H9 (cell line): ENCODE results near the gene LRRC8A. TPM values are rescaled to one million over a fixed set of nuclear protein-coding genes. Genes with fewer than 3 reads are reported as not detected.

ENCODE experiments used
- DNase-seq: peaks from one replicate; pipeline ENCODE4 v3.0.0-alpha.2; 2017
- H2AFZ ChIP-seq: one replicate; pipeline ENCODE4 v1.6.1; 2013; ENCODE audit warnings: mild to moderate bottlenecking, low read length, control low read depth, moderate library complexity
- H2AK5ac ChIP-seq: 2 replicates; pipeline ENCODE4 v1.6.1; 2013; ENCODE audit warnings: low read length, control low read depth, mixed read lengths; ENCODE audit not compliant: insufficient read length
- H2BK120ac ChIP-seq: one replicate; pipeline ENCODE4 v1.6.1; 2013; ENCODE audit warnings: low read depth, mild to moderate bottlenecking, low read length, control low read depth, inconsistent platforms; ENCODE audit not compliant: poor library complexity, severe bottlenecking
- H2BK12ac ChIP-seq: 2 replicates; pipeline ENCODE4 v1.6.1; 2013; ENCODE audit warnings: low read length, control low read depth, mixed read lengths, low read depth; ENCODE audit not compliant: insufficient read length
- H2BK15ac ChIP-seq: 2 replicates; pipeline ENCODE4 v1.6.1; 2013; ENCODE audit warnings: low read depth, low read length, control low read depth
- H2BK20ac ChIP-seq: one replicate; pipeline ENCODE4 v1.6.1; 2013; ENCODE audit warnings: low read depth, mild to moderate bottlenecking, low read length, control low read depth, inconsistent platforms; ENCODE audit not compliant: poor library complexity, severe bottlenecking
- H2BK5ac ChIP-seq: 2 replicates; pipeline ENCODE4 v1.6.1; 2013; ENCODE audit warnings: low read length, control low read depth, mixed read lengths; ENCODE audit not compliant: insufficient read length
- H3K14ac ChIP-seq: 2 replicates; pipeline ENCODE4 v1.6.1; 2013; ENCODE audit warnings: low read length, control low read depth; ENCODE audit not compliant: insufficient read depth
- H3K18ac ChIP-seq: 2 replicates; pipeline ENCODE4 v1.6.1; 2013; ENCODE audit warnings: low read depth, mild to moderate bottlenecking, mixed read lengths, low read length, control low read depth; ENCODE audit not compliant: insufficient read length
- H3K23ac ChIP-seq: 2 replicates; pipeline ENCODE4 v1.6.1; 2013; ENCODE audit warnings: low read length, control low read depth, mixed read lengths, low read depth; ENCODE audit not compliant: insufficient read length
- H3K23me2 ChIP-seq: 2 replicates; pipeline ENCODE4 v1.6.1; 2013; ENCODE audit warnings: low read depth, mild to moderate bottlenecking, mixed read lengths, low read length, control low read depth; ENCODE audit not compliant: insufficient read length, poor library complexity, severe bottlenecking
- H3K27ac ChIP-seq: 2 replicates; pipeline ENCODE4 v1.5.1; 2013; ENCODE audit warnings: low read length, control low read depth, mixed read lengths, low read depth; ENCODE audit not compliant: insufficient read length
- H3K27me3 ChIP-seq: 2 replicates; pipeline ENCODE4 v1.6.1; 2013; ENCODE audit warnings: low read length, control low read depth, inconsistent platforms; ENCODE audit not compliant: insufficient read depth
- H3K4ac ChIP-seq: 2 replicates; pipeline ENCODE4 v1.6.1; 2013; ENCODE audit warnings: low read depth, mild to moderate bottlenecking, control low read depth, inconsistent platforms, low read length, moderate library complexity
- H3K4me1 ChIP-seq: 2 replicates; pipeline ENCODE4 v1.6.1; 2013; ENCODE audit warnings: low read length, control low read depth, inconsistent platforms; ENCODE audit not compliant: insufficient read depth
- H3K4me2 ChIP-seq: 2 replicates; pipeline ENCODE4 v1.6.1; 2013; ENCODE audit warnings: low read length, control low read depth, mixed read lengths; ENCODE audit not compliant: insufficient read length, insufficient read depth
- H3K56ac ChIP-seq: 2 replicates; pipeline ENCODE4 v1.6.1; 2013; ENCODE audit warnings: low read depth, mild to moderate bottlenecking, mixed read lengths, low read length, control low read depth; ENCODE audit not compliant: insufficient read length
- H3K79me1 ChIP-seq: 2 replicates; pipeline ENCODE4 v1.6.1; 2013; ENCODE audit warnings: low read depth, mild to moderate bottlenecking, moderate library complexity, low read length, control low read depth, inconsistent platforms; ENCODE audit not compliant: insufficient read depth, poor library complexity, severe bottlenecking
- H3K79me2 ChIP-seq: 2 replicates; pipeline ENCODE4 v1.6.1; 2013; ENCODE audit warnings: low read length, control low read depth, inconsistent platforms; ENCODE audit not compliant: insufficient read depth
- H3K9ac ChIP-seq: 2 replicates; pipeline ENCODE4 v1.6.1; 2013; ENCODE audit warnings: low read length, control low read depth, mixed read lengths; ENCODE audit not compliant: insufficient read length; ENCODE audit errors: extremely low read depth
- H3K9me3 ChIP-seq: one replicate; pipeline ENCODE4 v1.6.1; 2013; ENCODE audit warnings: low read depth, low read length, inconsistent platforms; ENCODE audit not compliant: control insufficient read depth
- H3T11ph ChIP-seq: one replicate; pipeline ENCODE4 v1.6.1; 2013; ENCODE audit warnings: mild to moderate bottlenecking, low read length, control low read depth, inconsistent platforms
- H4K20me1 ChIP-seq: one replicate; pipeline ENCODE4 v1.6.1; 2013; ENCODE audit not compliant: control insufficient read depth, insufficient read length, insufficient read depth
- H4K5ac ChIP-seq: 2 replicates; pipeline ENCODE4 v1.6.1; 2013; ENCODE audit warnings: low read depth, mild to moderate bottlenecking, mixed read lengths, low read length, control low read depth; ENCODE audit not compliant: insufficient read length
- H4K8ac ChIP-seq: replicated peaks from 2 replicates; pipeline ENCODE4 v1.6.1; 2013; ENCODE audit warnings: low read length, control low read depth, mixed read lengths, low read depth; ENCODE audit not compliant: insufficient read length
- H4K91ac ChIP-seq: 2 replicates; pipeline ENCODE4 v1.6.1; 2013; ENCODE audit warnings: low read depth, mild to moderate bottlenecking, moderate library complexity, mixed read lengths, low read length, control low read depth; ENCODE audit not compliant: insufficient read length
- H3K27ac Mint-ChIP-seq, 3 experiments: 2 replicates in 2 of 3; 3 replicates in 1 of 3; pipeline ENCODE4 v1.8.0; 2020 to 2021; ENCODE audit warnings: mixed read lengths in 3 of 3, mild to moderate bottlenecking in 1 of 3, moderate library complexity in 1 of 3
- H3K27me3 Mint-ChIP-seq: 2 replicates; pipeline ENCODE4 v1.8.0; 2021; ENCODE audit warnings: low read depth, mild to moderate bottlenecking, moderate library complexity, mixed read lengths
- H3K36me3 Mint-ChIP-seq, 3 experiments: 2 replicates in 2 of 3; 3 replicates in 1 of 3; pipeline ENCODE4 v1.8.0; 2020 to 2021; ENCODE audit warnings: low read depth in 3 of 3, mixed read lengths in 3 of 3; ENCODE audit not compliant: insufficient read depth in 1 of 3
- H3K4me1 Mint-ChIP-seq, 2 experiments: 2 replicates each; pipeline ENCODE4 v1.8.0; 2020; ENCODE audit warnings: mixed read lengths in 2 of 2
- H3K4me3 Mint-ChIP-seq, 2 experiments: 2 replicates in 1 of 2; 3 replicates in 1 of 2; pipeline ENCODE4 v1.8.0; 2020 to 2021; ENCODE audit warnings: mild to moderate bottlenecking in 2 of 2, mixed read lengths in 2 of 2, moderate library complexity in 1 of 2
- H3K9me3 Mint-ChIP-seq, 2 experiments: 2 replicates in 1 of 2; 3 replicates in 1 of 2; pipeline ENCODE4 v1.8.0; 2020; ENCODE audit warnings: mild to moderate bottlenecking in 2 of 2, mixed read lengths in 2 of 2, moderate library complexity in 1 of 2
- CTCF ChIP-seq: fragments of 200-600 bp; sonication (generic); conservative IDR thresholded peaks from 3 replicates; pipeline ENCODE4 v1.8.0; 2021; ENCODE audit warnings: antibody characterized with exemption, mild to moderate bottlenecking
- WGBS: extraction: QIAGEN DNeasy Blood & Tissue Kit; methylation state at CpG from one replicate; pipeline ENCODE4 v1.1.7; 2013; ENCODE audit warnings: missing lambda C conversion rate, low lambda C conversion rate, mixed read lengths; ENCODE audit not compliant: insufficient read length; ENCODE audit errors: extremely low coverage; 5-methylcytosine and 5-hydroxymethylcytosine counted together
- total RNA-seq: library from RNA; stranded (reverse); gene quantifications from 2 replicates; pipeline ENCODE4 v1.2.1, GENCODE V29; 2021

Gene LRRC8A
- total RNA-seq, 1 experiment from 2014 or later, result 76.0 TPM

DNA sequence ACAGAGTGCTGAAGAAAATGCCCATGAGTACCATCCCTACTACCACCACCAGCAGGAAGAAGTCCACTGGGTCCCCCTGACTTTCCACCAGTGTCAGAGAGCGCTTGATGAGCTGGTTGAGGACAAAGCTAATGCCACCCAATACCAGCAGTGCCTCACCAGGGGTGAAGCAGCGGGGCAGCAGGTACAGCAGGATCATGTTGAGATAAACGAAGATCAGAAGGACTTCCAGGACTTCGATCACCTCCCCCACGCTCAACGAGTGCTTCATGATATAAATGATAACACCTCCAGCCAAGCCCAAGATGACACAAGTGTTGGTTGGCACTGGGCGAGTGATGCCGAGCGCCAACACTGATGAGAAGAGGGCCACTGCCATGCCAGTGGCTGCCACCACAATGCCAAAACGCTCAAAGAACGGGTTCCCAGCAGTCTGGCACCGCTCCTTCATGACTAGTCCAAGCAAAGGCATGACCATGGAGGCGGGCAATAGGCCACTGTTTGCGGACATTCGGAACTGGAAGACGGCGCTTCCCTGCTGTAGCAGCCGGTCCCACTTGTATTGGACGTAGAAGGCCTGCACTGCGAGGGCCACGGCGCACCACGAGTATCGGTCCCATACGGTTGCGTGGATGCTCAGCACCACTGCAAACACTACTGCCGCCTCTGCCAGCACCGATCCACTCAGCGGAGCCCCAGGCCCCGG lies 64.8 kb downstream of the LRRC8A start:
- H4K20me1 ChIP-seq, result peaks cover 4% of the 10 kb centered on the region
- Mint-ChIP-seq H3K4me1 (peaks cover 11 to 17% of the 10 kb centered on the region in 2 experiments), H3K9me3 (no peaks in the 10 kb centered on the region), H3K27me3 (peaks cover 2% of the 10 kb centered on the region; the same call in 1 of the 2 replicates), H3K4me3 (peak overlapping the region; percentile 98 to 99), H3K36me3 (peaks cover 12 to 37% (median 26%) of the 10 kb centered on the region in 3 experiments; a peak in 6 of 7 replicates), H3K27ac (peak overlapping the region; percentile 90 to 100 (median 99); a peak in 5 of 7 replicates)
- H3K9ac ChIP-seq, result peak overlapping the region; percentile 78
- no peaks in the 10 kb centered on the region for H3K79me1 ChIP-seq
- no peak overlapping the region for H3K56ac ChIP-seq
- H3K23me2 ChIP-seq, result peaks cover 12% of the 10 kb centered on the region
- H3K14ac ChIP-seq, result peak overlapping the region; percentile 66; the same call in 1 of the 2 replicates
- H3T11ph ChIP-seq, result no peak overlapping the region
- no peak overlapping the region for H2AFZ ChIP-seq
- H2BK12ac ChIP-seq, result no peak overlapping the region
- H4K5ac ChIP-seq, result no peak overlapping the region
- H3K9me3 ChIP-seq, result no peaks in the 10 kb centered on the region
- H4K8ac ChIP-seq, result no peak overlapping the region
- peaks cover 4% of the 10 kb centered on the region; the same call in 1 of the 2 replicates for H3K4me1 ChIP-seq
- no peaks in the 10 kb centered on the region; the same call in 1 of the 2 replicates for H3K79me2 ChIP-seq
- no peaks in the 10 kb centered on the region for H3K27me3 ChIP-seq
- no peak overlapping the region for H2BK120ac ChIP-seq
- no peak overlapping the region for H2BK5ac ChIP-seq
- H2AK5ac ChIP-seq, result no peak overlapping the region
- H3K4ac ChIP-seq, result no peak overlapping the region
- H3K27ac ChIP-seq, result no peak overlapping the region
- no CpG with 5 or more reads among the region's 30 CpGs for WGBS
- H3K18ac ChIP-seq, result no peak overlapping the region
- no peak for TF ChIP-seq CTCF
- H3K23ac ChIP-seq, result no peak overlapping the region
- DNase-seq, result no peak
- H3K4me2 ChIP-seq, result peak overlapping the region; percentile 53
- no peak overlapping the region for H2BK20ac ChIP-seq
- no peak overlapping the region for H4K91ac ChIP-seq
- no peak overlapping the region for H2BK15ac ChIP-seq
